HEK293 (cell line): Measurements from ENCODE around the gene IL36G.

Experiments
- CTCF ChIA-PET: fragments of 350-600 bp; formaldehyde crosslinking; extraction: SDS; loops from one replicate; lab custom pipeline; 2021; ENCODE audit warnings: antibody characterized with exemption; lab: Yijun Ruan, JAX
- POLR2A ChIA-PET: fragments of 300-600 bp; formaldehyde crosslinking; extraction: SDS; loops from one replicate; lab custom pipeline; 2020; ENCODE audit warnings: antibody characterized with exemption, inconsistent platforms; lab: Yijun Ruan, JAX
- H3K27ac ChIP-seq: fragments of 200-500 bp; sonication (Bioruptor generic); 2 replicates; pipeline ENCODE4 v1.5.1; 2014; ENCODE audit warnings: low read depth, low read length, control low read depth, inconsistent platforms; ENCODE audit errors: extremely low read depth
- H3K36me3 ChIP-seq, 2 experiments: fragments of 200-500 bp in 1 of 2; sonication (Bioruptor generic) in 1 of 2; 1 replicate in 1 of 2; 2 replicates in 1 of 2; pipeline ENCODE4 v1.5.1; 2014 to 2017; ENCODE audit warnings: inconsistent platforms in 2 of 2, low read length in 2 of 2; ENCODE audit not compliant: control insufficient read depth in 2 of 2, insufficient read depth in 1 of 2
- H3K4me1 ChIP-seq: fragments of 200-500 bp; sonication (Bioruptor generic); 2 replicates; pipeline ENCODE4 v1.5.1; 2014; ENCODE audit warnings: mild to moderate bottlenecking, low read length, inconsistent platforms; ENCODE audit not compliant: control insufficient read depth, insufficient read depth
- H3K4me3 ChIP-seq: 2 replicates; pipeline ENCODE4 v1.5.1; 2011; ENCODE audit warnings: low read depth, mild to moderate bottlenecking, control low read depth, low read length, moderate library complexity
- H3K9me3 ChIP-seq: fragments of 200-500 bp; sonication (Bioruptor generic); 2 replicates; pipeline ENCODE4 v1.5.1; 2014; ENCODE audit warnings: low read depth, low read length, inconsistent platforms; ENCODE audit not compliant: control insufficient read depth, insufficient read depth
- CTCF ChIP-seq: fragments of 450-650 bp; formaldehyde crosslinking; IDR thresholded peaks from 2 replicates; pipeline ENCODE4 v1.5.1; 2016; ENCODE audit warnings: missing biosample characterization, missing genetic modification characterization
- KLF10 ChIP-seq: fragments of 450-650 bp; IDR thresholded peaks from 2 replicates; pipeline ENCODE4 v1.5.1; 2018; ENCODE audit warnings: missing biosample characterization, mild to moderate bottlenecking, missing genetic modification characterization
- KLF16 ChIP-seq: fragments of 450-650 bp; formaldehyde crosslinking; IDR thresholded peaks from 2 replicates; pipeline ENCODE4 v1.5.1; 2017; ENCODE audit warnings: missing biosample characterization, missing genetic modification characterization
- KLF8 ChIP-seq: fragments of 450-650 bp; formaldehyde crosslinking; IDR thresholded peaks from 2 replicates; pipeline ENCODE4 v1.5.1; 2016; ENCODE audit warnings: missing biosample characterization, missing genetic modification characterization
- PRDM10 ChIP-seq: fragments of 450-650 bp; formaldehyde crosslinking; IDR thresholded peaks from 2 replicates; pipeline ENCODE4 v1.5.1; 2016; ENCODE audit warnings: missing biosample characterization, missing genetic modification characterization
- SALL2 ChIP-seq: fragments of 450-650 bp; formaldehyde crosslinking; IDR thresholded peaks from 2 replicates; pipeline ENCODE4 v1.5.0; 2017; ENCODE audit warnings: missing biosample characterization, mild to moderate bottlenecking, missing genetic modification characterization, borderline replicate concordance
- SETDB1 ChIP-seq: IDR thresholded peaks from one replicate; pipeline ENCODE4 v1.6.1; 2017; ENCODE audit warnings: mild to moderate bottlenecking, low read length, moderate library complexity, mixed read lengths; ENCODE audit not compliant: insufficient read length
- ZBTB11 ChIP-seq: fragments of 450-650 bp; formaldehyde crosslinking; conservative IDR thresholded peaks from 2 replicates; pipeline ENCODE4 v1.5.1; 2016; ENCODE audit warnings: low read depth, missing biosample characterization, missing genetic modification characterization
- ZBTB8A ChIP-seq: fragments of 450-650 bp; formaldehyde crosslinking; IDR thresholded peaks from 2 replicates; pipeline ENCODE4 v1.5.1; 2016; ENCODE audit warnings: missing biosample characterization, missing genetic modification characterization
- ZEB2 ChIP-seq: fragments of 450-650 bp; formaldehyde crosslinking; IDR thresholded peaks from 2 replicates; pipeline ENCODE4 v1.5.1; 2016; ENCODE audit warnings: missing biosample characterization, missing genetic modification characterization
- ZNF121 ChIP-seq: fragments of 450-650 bp; formaldehyde crosslinking; IDR thresholded peaks from 2 replicates; pipeline ENCODE4 v1.5.1; 2016; ENCODE audit warnings: missing biosample characterization, missing genetic modification characterization
- ZNF2 ChIP-seq: fragments of 450-650 bp; formaldehyde crosslinking; IDR thresholded peaks from 2 replicates; pipeline ENCODE4 v1.5.1; 2016; ENCODE audit warnings: missing biosample characterization, missing genetic modification characterization
- ZNF24 ChIP-seq: fragments of 450-650 bp; formaldehyde crosslinking; IDR thresholded peaks from 2 replicates; pipeline ENCODE4 v1.5.1; 2016; ENCODE audit warnings: missing biosample characterization, missing genetic modification characterization
- ZNF561 ChIP-seq: fragments of 450-650 bp; IDR thresholded peaks from 2 replicates; pipeline ENCODE4 v1.5.1; 2018; ENCODE audit warnings: missing biosample characterization, missing genetic modification characterization, borderline replicate concordance
- ZNF645 ChIP-seq: fragments of 450-650 bp; formaldehyde crosslinking; IDR thresholded peaks from 2 replicates; pipeline ENCODE4; 2016; ENCODE audit warnings: missing biosample characterization, missing genetic modification characterization
- ZNF707 ChIP-seq: fragments of 450-650 bp; formaldehyde crosslinking; IDR thresholded peaks from 2 replicates; pipeline ENCODE4 v1.5.1; 2016; ENCODE audit warnings: missing biosample characterization, missing genetic modification characterization
- ZSCAN16 ChIP-seq: fragments of 450-650 bp; formaldehyde crosslinking; IDR thresholded peaks from 2 replicates; pipeline ENCODE4 v1.5.1; 2016; ENCODE audit warnings: missing biosample characterization, missing genetic modification characterization
- TF ChIP-seq, protein P1 (sequence below): fragments of 450-650 bp; formaldehyde crosslinking; IDR thresholded peaks from 2 replicates; pipeline ENCODE4 v1.5.1; 2016; ENCODE audit warnings: missing biosample characterization, missing genetic modification characterization
- TF ChIP-seq, protein P2 (sequence below): fragments of 450-650 bp; formaldehyde crosslinking; IDR thresholded peaks from 2 replicates; pipeline ENCODE4 v1.5.1; 2016; ENCODE audit warnings: missing biosample characterization, missing genetic modification characterization
- TF ChIP-seq, protein P3 (sequence below): fragments of 450-650 bp; formaldehyde crosslinking; IDR thresholded peaks from 2 replicates; pipeline ENCODE4 v1.5.1; 2016; ENCODE audit warnings: missing biosample characterization, missing genetic modification characterization

IL36G gene

DNA sequence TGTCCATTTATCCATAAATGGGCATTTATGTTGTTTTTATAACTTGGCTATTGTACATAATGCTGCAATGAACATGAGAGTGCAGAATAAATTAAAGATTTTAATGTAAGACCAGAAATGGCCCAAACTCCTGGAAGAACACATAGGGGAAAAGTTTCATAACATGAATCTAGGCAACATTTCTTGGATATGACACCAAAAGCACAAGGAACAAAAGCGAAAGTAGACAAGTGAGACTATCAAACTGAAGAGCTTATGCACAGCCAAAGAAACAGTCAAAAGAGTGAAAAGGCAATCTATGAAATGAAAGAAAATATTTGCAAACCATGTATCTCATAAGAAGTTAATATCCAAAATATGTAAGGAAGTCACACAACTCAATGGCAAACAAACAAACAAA, 33.3 kb downstream of the IL36G start (continued):
- TF ChIP-seq ZBTB11 (no peak), ZNF645 (no peak), ZSCAN16 (no peak), ZBTB8A (no peak), ZNF24 (tag by site-specific recombination) (no peak), KLF10 (tag by site-specific recombination) (no peak), SETDB1 (no peak), KLF16 (tag by site-specific recombination) (no peak)
- TF ChIP-seq, protein P1, sequence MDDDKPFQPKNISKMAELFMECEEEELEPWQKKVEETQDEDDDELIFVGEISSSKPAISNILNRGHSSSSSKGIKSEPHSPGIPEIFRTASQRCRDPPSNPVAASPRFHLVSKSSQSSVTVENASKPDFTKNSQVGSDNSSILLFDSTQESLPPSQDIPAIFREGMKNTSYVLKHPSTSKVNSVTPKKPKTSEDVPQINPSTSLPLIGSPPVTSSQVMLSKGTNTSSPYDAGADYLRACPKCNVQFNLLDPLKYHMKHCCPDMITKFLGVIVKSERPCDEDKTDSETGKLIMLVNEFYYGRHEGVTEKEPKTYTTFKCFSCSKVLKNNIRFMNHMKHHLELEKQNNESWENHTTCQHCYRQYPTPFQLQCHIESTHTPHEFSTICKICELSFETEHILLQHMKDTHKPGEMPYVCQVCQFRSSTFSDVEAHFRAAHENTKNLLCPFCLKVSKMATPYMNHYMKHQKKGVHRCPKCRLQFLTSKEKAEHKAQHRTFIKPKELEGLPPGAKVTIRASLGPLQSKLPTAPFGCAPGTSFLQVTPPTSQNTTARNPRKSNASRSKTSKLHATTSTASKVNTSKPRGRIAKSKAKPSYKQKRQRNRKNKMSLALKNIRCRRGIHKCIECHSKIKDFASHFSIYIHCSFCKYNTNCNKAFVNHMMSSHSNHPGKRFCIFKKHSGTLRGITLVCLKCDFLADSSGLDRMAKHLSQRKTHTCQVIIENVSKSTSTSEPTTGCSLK, result no peak
- TF ChIP-seq, protein P2, sequence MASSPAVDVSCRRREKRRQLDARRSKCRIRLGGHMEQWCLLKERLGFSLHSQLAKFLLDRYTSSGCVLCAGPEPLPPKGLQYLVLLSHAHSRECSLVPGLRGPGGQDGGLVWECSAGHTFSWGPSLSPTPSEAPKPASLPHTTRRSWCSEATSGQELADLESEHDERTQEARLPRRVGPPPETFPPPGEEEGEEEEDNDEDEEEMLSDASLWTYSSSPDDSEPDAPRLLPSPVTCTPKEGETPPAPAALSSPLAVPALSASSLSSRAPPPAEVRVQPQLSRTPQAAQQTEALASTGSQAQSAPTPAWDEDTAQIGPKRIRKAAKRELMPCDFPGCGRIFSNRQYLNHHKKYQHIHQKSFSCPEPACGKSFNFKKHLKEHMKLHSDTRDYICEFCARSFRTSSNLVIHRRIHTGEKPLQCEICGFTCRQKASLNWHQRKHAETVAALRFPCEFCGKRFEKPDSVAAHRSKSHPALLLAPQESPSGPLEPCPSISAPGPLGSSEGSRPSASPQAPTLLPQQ, result no peak

GRCh38 chr2:113012436-113013335, 34.9 kb downstream of the IL36G start:
- no peaks in the 10 kb centered on the region for H3K9me3 ChIP-seq
- no peaks in the 10 kb centered on the region for H3K4me1 ChIP-seq
- H3K36me3 ChIP-seq, result no peaks in the 10 kb centered on the region
- ChIA-PET POLR2A (no interaction called here), CTCF (interaction anchor here (0.7 kb wide), 1 partner anchor 66 kb away, joined by 4 read pairs; no protein-coding TSS in a partner anchor)
- H3K27ac ChIP-seq, result no peak overlapping the region
- H3K4me3 ChIP-seq, result no peak overlapping the region
- TF ChIP-seq, protein P3, sequence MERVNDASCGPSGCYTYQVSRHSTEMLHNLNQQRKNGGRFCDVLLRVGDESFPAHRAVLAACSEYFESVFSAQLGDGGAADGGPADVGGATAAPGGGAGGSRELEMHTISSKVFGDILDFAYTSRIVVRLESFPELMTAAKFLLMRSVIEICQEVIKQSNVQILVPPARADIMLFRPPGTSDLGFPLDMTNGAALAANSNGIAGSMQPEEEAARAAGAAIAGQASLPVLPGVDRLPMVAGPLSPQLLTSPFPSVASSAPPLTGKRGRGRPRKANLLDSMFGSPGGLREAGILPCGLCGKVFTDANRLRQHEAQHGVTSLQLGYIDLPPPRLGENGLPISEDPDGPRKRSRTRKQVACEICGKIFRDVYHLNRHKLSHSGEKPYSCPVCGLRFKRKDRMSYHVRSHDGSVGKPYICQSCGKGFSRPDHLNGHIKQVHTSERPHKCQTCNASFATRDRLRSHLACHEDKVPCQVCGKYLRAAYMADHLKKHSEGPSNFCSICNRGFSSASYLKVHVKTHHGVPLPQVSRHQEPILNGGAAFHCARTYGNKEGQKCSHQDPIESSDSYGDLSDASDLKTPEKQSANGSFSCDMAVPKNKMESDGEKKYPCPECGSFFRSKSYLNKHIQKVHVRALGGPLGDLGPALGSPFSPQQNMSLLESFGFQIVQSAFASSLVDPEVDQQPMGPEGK (tag by site-specific recombination), result no peak
- TF ChIP-seq KLF8 (tag by site-specific recombination), result no peak
- TF ChIP-seq ZNF561, result no peak
- TF ChIP-seq SETDB1, result no peak
- no peak for TF ChIP-seq ZNF707 (tag by site-specific recombination)
- TF ChIP-seq ZNF2, result no peak
- TF ChIP-seq ZEB2 (tag by site-specific recombination), result no peak
- no peak for TF ChIP-seq PRDM10 (tag by site-specific recombination)
- TF ChIP-seq SALL2 (tag by site-specific recombination), result no peak
- no peak for TF ChIP-seq CTCF (tag by site-specific recombination)
- TF ChIP-seq ZNF121, result no peak
